CD4-positive, CD25-positive, alpha-beta regulatory T cell (primary cell): ENCODE data around the gene STX10. TPM values are rescaled to one million over a fixed set of nuclear protein-coding genes. Genes with fewer than 3 reads are reported as not detected.

Experiments used
- ATAC-seq, 2 donors: fragments of 150-1000 bp; cut with Tn5 transposase; one replicate each; pipeline ENCODE4 v1.10.0; 2021; ENCODE audit warnings: low read depth in 2 of 2, moderate number of reproducible peaks in 2 of 2, moderate library complexity in 1 of 2
- DNase-seq, 3 donors: peaks; one replicate each; pipeline versions ENCODE4 v3.0.0 to v3.0.0-alpha.2; 2012 to 2022; ENCODE audit warnings: mixed read lengths in 1 of 3
- H3K27ac ChIP-seq: one replicate; pipeline ENCODE4 v1.7.0; 2013; ENCODE audit warnings: mild to moderate bottlenecking, low read length; ENCODE audit not compliant: insufficient read depth, poor library complexity, severe bottlenecking
- H3K27me3 ChIP-seq: one replicate; pipeline ENCODE4 v1.7.0; 2013; ENCODE audit warnings: low read length; ENCODE audit not compliant: control insufficient read depth, insufficient read depth
- H3K36me3 ChIP-seq: one replicate; pipeline ENCODE4 v1.7.0; 2013; ENCODE audit warnings: mild to moderate bottlenecking, low read length, moderate library complexity; ENCODE audit not compliant: control insufficient read depth, insufficient read depth
- H3K4me1 ChIP-seq: 2 replicates; pipeline ENCODE4 v1.7.0; 2013; ENCODE audit warnings: mild to moderate bottlenecking, low read length; ENCODE audit not compliant: insufficient read depth, control insufficient read depth, poor library complexity, severe bottlenecking
- H3K4me3 ChIP-seq: one replicate; pipeline ENCODE4 v1.7.0; 2013; ENCODE audit warnings: low read depth, mild to moderate bottlenecking, low read length, moderate library complexity
- H3K9me3 ChIP-seq, 2 experiments: 1 replicate in 1 of 2; 2 replicates in 1 of 2; pipeline ENCODE4 v1.7.0; 2013; ENCODE audit warnings: low read length in 2 of 2, mild to moderate bottlenecking in 1 of 2, moderate library complexity in 1 of 2; ENCODE audit not compliant: control insufficient read depth in 2 of 2
- H3K27ac Mint-ChIP-seq, 3 donors: one replicate each; pipeline ENCODE4 v1.8.0; 2020 to 2022; ENCODE audit warnings: mild to moderate bottlenecking in 3 of 3, mixed read lengths in 3 of 3, moderate library complexity in 2 of 3
- H3K27me3 Mint-ChIP-seq: one replicate; pipeline ENCODE4 v1.8.0; 2022; ENCODE audit warnings: mild to moderate bottlenecking, mixed read lengths
- H3K36me3 Mint-ChIP-seq: one replicate; pipeline ENCODE4 v1.8.0; 2020; ENCODE audit warnings: mixed read lengths
- H3K4me1 Mint-ChIP-seq, 4 donors: one replicate each; pipeline ENCODE4 v1.8.0; 2020 to 2022; ENCODE audit warnings: mixed read lengths in 4 of 4, mild to moderate bottlenecking in 1 of 4
- H3K4me3 Mint-ChIP-seq, 4 donors: one replicate each; pipeline ENCODE4 v1.8.0; 2020 to 2022; ENCODE audit warnings: mild to moderate bottlenecking in 4 of 4, mixed read lengths in 4 of 4, moderate library complexity in 3 of 4
- H3K9me3 Mint-ChIP-seq, 7 donors: one replicate each; pipeline ENCODE4 v1.8.0; 2020 to 2022; ENCODE audit warnings: mixed read lengths in 7 of 7, mild to moderate bottlenecking in 3 of 7, moderate library complexity in 2 of 7
- polyA plus RNA-seq, 4 donors: library from polyadenylated mRNA; unstranded; fragments of 300-500 nt; fragmentation: Illumina TruSeq; gene quantifications; one replicate each; pipeline ENCODE4 v1.2.3, GENCODE V29; 2021
- total RNA-seq: library from RNA; stranded (reverse); gene quantifications from one replicate; pipeline ENCODE4 v1.2.3, GENCODE V29; 2022

The STX10 gene
- total and polyA plus RNA-seq, 5 donors from 2014 or later, result 52.4 to 68.2 (median 56.5) TPM

GRCh38 chr19:13135068-13136062 lies 14.8 kb downstream of the STX10 start:
- Mint-ChIP-seq H3K9me3 (no peaks in the 10 kb centered on the region), H3K27me3 (no peaks in the 10 kb centered on the region), H3K36me3 (peaks cover 8% of the 10 kb centered on the region), H3K4me3 (no peak overlapping the region), H3K27ac (no peak overlapping the region), H3K4me1 (peaks cover 6 to 24% (median 17%) of the 10 kb centered on the region in 4 donors)
- peaks cover 24% of the 10 kb centered on the region for H3K36me3 ChIP-seq
- H3K4me3 ChIP-seq, result no peak overlapping the region
- no peaks in the 10 kb centered on the region for H3K9me3 ChIP-seq
- H3K27me3 ChIP-seq, result no peaks in the 10 kb centered on the region
- ATAC-seq, result no peak
- no peak for DNase-seq
- no peak overlapping the region for H3K27ac ChIP-seq
- H3K4me1 ChIP-seq, result peaks cover 20% of the 10 kb centered on the region

GRCh38 chr19:13134626-13135025 lies 15.5 kb downstream of the STX10 start:
- Histone ChIP-seq H3K27me3 (no peaks in the 10 kb centered on the region), H3K4me3 (no peak overlapping the region), H3K9me3 (no peaks in the 10 kb centered on the region), H3K4me1 (peaks cover 20% of the 10 kb centered on the region), H3K36me3 (peaks cover 24% of the 10 kb centered on the region), H3K27ac (no peak overlapping the region)
- H3K27ac Mint-ChIP-seq, result peak overlapping the region in 1 of 3 donors; percentile 60
- no peaks in the 10 kb centered on the region for H3K9me3 Mint-ChIP-seq
- H3K36me3 Mint-ChIP-seq, result peaks cover 8% of the 10 kb centered on the region
- ATAC-seq (no peak), DNase-seq (no peak)
- H3K27me3 Mint-ChIP-seq, result no peaks in the 10 kb centered on the region
- peaks cover 6 to 24% (median 17%) of the 10 kb centered on the region in 4 donors for H3K4me1 Mint-ChIP-seq
- no peak overlapping the region for H3K4me3 Mint-ChIP-seq

GRCh38 chr19:13133241-13133870 lies 16.8 kb downstream of the STX10 start:
- peaks cover 20% of the 10 kb centered on the region for H3K4me1 ChIP-seq
- H3K27me3 ChIP-seq, result no peaks in the 10 kb centered on the region
- Mint-ChIP-seq H3K9me3 (no peaks in the 10 kb centered on the region), H3K27ac (peak overlapping the region in 2 of 3 donors; percentile 83 to 92), H3K27me3 (no peaks in the 10 kb centered on the region), H3K36me3 (peaks cover 8% of the 10 kb centered on the region), H3K4me3 (peak overlapping the region in 1 of 4 donors; percentile 44), H3K4me1 (peaks cover 6 to 31% (median 19%) of the 10 kb centered on the region in 4 donors)
- no peaks in the 10 kb centered on the region for H3K9me3 ChIP-seq
- H3K4me3 ChIP-seq, result no peak overlapping the region
- no peak overlapping the region for H3K27ac ChIP-seq
- DNase-seq, result no peak
- peaks cover 19% of the 10 kb centered on the region for H3K36me3 ChIP-seq
- ATAC-seq, result no peak

GRCh38 chr19:13132471-13133180 lies 17.5 kb downstream of the STX10 start:
- peak overlapping the region; percentile 56 for H3K27ac ChIP-seq
- no peaks in the 10 kb centered on the region for H3K27me3 ChIP-seq
- H3K36me3 Mint-ChIP-seq, result peaks cover 4% of the 10 kb centered on the region
- DNase-seq, result peak in 2 of 3 donors; percentile 45 to 73
- no peaks in the 10 kb centered on the region for H3K9me3 Mint-ChIP-seq
- no peaks in the 10 kb centered on the region for H3K27me3 Mint-ChIP-seq
- peak overlapping the region; percentile 37 to 69 (median 48) for H3K4me3 Mint-ChIP-seq
- no peaks in the 10 kb centered on the region for H3K9me3 ChIP-seq
- ATAC-seq, result peak; percentile 90
- peaks cover 12% of the 10 kb centered on the region for H3K36me3 ChIP-seq
- H3K4me1 ChIP-seq, result peaks cover 20% of the 10 kb centered on the region
- H3K4me1 Mint-ChIP-seq, result peaks cover 6 to 37% (median 23%) of the 10 kb centered on the region in 4 donors
- H3K27ac Mint-ChIP-seq, result peak overlapping the region; percentile 83 to 92 (median 92)
- H3K4me3 ChIP-seq, result peak overlapping the region; percentile 44

GRCh38 chr19:13130886-13131490 lies 19.2 kb downstream of the STX10 start:
- Mint-ChIP-seq H3K4me1 (peaks cover 6 to 37% (median 24%) of the 10 kb centered on the region in 4 donors), H3K27me3 (no peaks in the 10 kb centered on the region), H3K27ac (peak overlapping the region in 2 of 3 donors; percentile 27 to 69), H3K4me3 (no peak overlapping the region), H3K9me3 (no peaks in the 10 kb centered on the region), H3K36me3 (no peaks in the 10 kb centered on the region)
- DNase-seq (no peak), ATAC-seq (no peak)
- peaks cover 3% of the 10 kb centered on the region for H3K36me3 ChIP-seq
- H3K4me1 ChIP-seq, result peaks cover 20% of the 10 kb centered on the region
- H3K4me3 ChIP-seq, result no peak overlapping the region
- no peaks in the 10 kb centered on the region for H3K9me3 ChIP-seq
- no peak overlapping the region for H3K27ac ChIP-seq
- H3K27me3 ChIP-seq, result no peaks in the 10 kb centered on the region

- Mint-ChIP-seq H3K4me1 (peaks cover 6 to 40% (median 24%) of the 10 kb centered on the region in 4 donors), H3K27me3 (no peaks in the 10 kb centered on the region), H3K4me3 (no peak overlapping the region), H3K27ac (peak overlapping the region in 1 of 3 donors; percentile 9), H3K9me3 (no peaks in the 10 kb centered on the region), H3K36me3 (no peaks in the 10 kb centered on the region)
- Histone ChIP-seq H3K4me1 (peaks cover 20% of the 10 kb centered on the region), H3K36me3 (no peaks in the 10 kb centered on the region), H3K27ac (no peak overlapping the region), H3K9me3 (no peaks in the 10 kb centered on the region), H3K27me3 (no peaks in the 10 kb centered on the region), H3K4me3 (no peak overlapping the region)
- ATAC-seq, result no peak
- DNase-seq, result no peak
These were observed 20.8 kb downstream of the STX10 start for GRCh38 chr19:13129384-13129783.

- Mint-ChIP-seq H3K4me3 (no peak overlapping the region), H3K4me1 (peaks cover 6 to 41% (median 26%) of the 10 kb centered on the region in 4 donors), H3K36me3 (no peaks in the 10 kb centered on the region), H3K27me3 (no peaks in the 10 kb centered on the region), H3K9me3 (no peaks in the 10 kb centered on the region), H3K27ac (no peak overlapping the region)
- no peak for DNase-seq
- H3K27me3 ChIP-seq, result no peaks in the 10 kb centered on the region
- H3K36me3 ChIP-seq, result no peaks in the 10 kb centered on the region
- no peak overlapping the region for H3K27ac ChIP-seq
- no peaks in the 10 kb centered on the region for H3K9me3 ChIP-seq
- no peak for ATAC-seq
- no peak overlapping the region for H3K4me3 ChIP-seq
- peaks cover 20% of the 10 kb centered on the region for H3K4me1 ChIP-seq
These were observed 21.6 kb downstream of the STX10 start for GRCh38 chr19:13128583-13128982.
